Heart left ventricle (tissue), 13 donors: Measurements from ENCODE around the gene AAK1.

Source experiments
- CTCF ChIP-seq, 12 donors: fragments of 200-600 bp; sonication (generic) in 4 of 12; IDR thresholded peaks; one replicate each; pipeline versions ENCODE4 v1.5.0 to v1.8.0; 2018 to 2022; ENCODE audit warnings: antibody characterized with exemption in 12 of 12, mild to moderate bottlenecking in 5 of 12
- POLR2A ChIP-seq, 2 donors: fragments of 450-650 bp; IDR thresholded peaks; one replicate each; pipeline ENCODE4 v1.6.1; 2017; ENCODE audit warnings: antibody characterized with exemption in 2 of 2, mild to moderate bottlenecking in 2 of 2, moderate library complexity in 2 of 2
- donor health status: ischemic (EF 13 %, LVEDD 7.1; RV severe dilation, severe dysfunction).
- donor health status: DM: no; HTN: yes; CAD: no.
- donor health status: DM: no; HTN: no; CAD: no.
- donor health status: ischemic (EF 25% LVEDD 6.9; RV normal size, moderate dysfunction).
- donor health status: ischemic (EF 25% LVEDD 5.7; RV mildly dilated, moderate dysfunction).
- donor health status: ischemic (EF 35%, LVEDD 5.7; RV mildly dilated, moderate dysfunction).
- donor health status: nonischemic (EF 11% LVEDD 7.7; RV severe dilation, severe dysfunction).
- donor health status: DM: yes; HTN: yes; CAD: no.
- donor health status: PGD.
- donor health status: ischemic (EF 29% LVEDD 5.4; RV normal size, mild dysfunction).
- donor health status: nonischemic (EF 23%, LVEDD 6.1; RV moderate dilation, normal function).

DNA sequence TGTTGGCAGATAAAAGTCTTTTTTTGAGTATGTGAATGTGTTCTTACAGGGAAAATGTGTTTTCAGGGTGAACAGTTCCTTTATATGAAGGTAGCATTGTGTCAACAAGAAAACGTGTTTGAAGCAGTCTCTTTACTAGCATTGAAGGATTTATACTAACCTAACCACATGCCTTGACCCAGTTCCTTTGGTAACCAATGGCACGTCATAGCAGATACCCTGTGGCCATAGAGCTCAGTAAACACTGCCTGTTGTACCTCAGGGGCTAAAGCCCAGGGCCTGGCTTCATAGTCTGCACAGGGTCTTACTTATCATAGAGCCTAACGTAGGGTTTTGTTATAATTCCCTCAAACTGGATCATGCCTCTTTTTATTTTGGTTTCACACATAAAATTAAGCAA lies 174.2 kb downstream of the AAK1 start:
- no peak for TF ChIP-seq CTCF (IDR thresholded peaks at IDR 0.05)
- no peak for TF ChIP-seq POLR2A (IDR thresholded peaks at IDR 0.05)
